Measurements from ENCODE around the gene GIPC1.
"Not testable (repeated sequence)": the region's sequence is repeated elsewhere in the genome, so short reads cannot be mapped to it uniquely, and the experiment has no call there.

GIPC1 gene

DNA sequence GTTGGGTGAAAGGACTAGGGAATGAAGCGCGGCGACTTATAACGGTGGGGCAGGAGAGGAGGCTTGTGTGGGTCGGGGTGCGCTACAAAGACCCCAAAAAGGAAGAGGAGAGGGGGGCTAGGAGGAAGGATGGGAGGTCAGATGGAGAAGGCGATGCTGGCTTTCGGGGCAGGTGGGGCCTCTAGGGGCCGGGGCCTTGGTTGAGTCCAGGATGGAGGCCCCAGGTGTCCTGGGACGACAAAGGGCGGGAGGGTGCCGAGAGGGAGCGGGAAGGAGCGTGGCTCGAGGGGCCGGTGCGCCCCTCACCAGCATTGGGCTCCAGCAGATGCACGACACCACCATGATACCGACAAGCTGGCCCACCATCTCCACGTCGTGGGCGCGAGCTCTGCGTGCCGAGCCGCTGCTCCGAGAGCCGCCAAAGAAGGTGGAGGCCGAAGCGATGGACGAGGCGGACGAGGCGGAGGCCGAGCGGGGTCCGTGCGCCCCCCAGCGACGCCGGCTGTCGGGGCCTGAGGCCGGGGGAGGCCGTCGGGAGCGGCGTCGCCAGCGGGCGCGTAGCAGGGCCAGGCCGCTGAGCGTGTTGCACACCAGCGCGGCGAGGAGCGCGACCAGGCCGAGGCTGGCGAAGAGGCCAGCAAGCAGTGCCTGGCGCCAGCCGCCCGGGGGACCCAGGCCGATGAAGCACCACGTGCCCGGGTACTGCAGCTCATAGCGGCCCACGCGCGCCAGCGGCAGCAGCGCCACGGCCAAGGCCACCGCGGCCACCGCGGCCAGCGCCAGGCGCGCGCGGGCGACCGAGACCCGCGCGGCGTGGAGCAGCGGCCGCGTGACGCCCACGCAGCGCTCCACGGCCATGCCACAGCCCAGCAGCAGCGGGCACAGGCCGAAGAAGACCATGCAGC lies 22.6 kb downstream of the GIPC1 start:
- H3K4me3 ChIP-seq (ENCODE audit: low read length), result peak overlapping the region; percentile 70; the same call in 1 of the 2 replicates
- H3K9me3 ChIP-seq (ENCODE audit: insufficient read depth, low read depth, low read length), result no peaks in the 10 kb centered on the region
- H3K27ac ChIP-seq (ENCODE audit: low read length), result no peak overlapping the region
- no peaks in the 10 kb centered on the region; the same call in 1 of the 2 replicates for H3K27me3 ChIP-seq (ENCODE audit: insufficient read depth, low read length)
- peaks cover 11% of the 10 kb centered on the region for H3K36me3 ChIP-seq (ENCODE audit: insufficient read depth, low read depth, low read length)
- peaks cover 5% of the 10 kb centered on the region for H3K4me1 ChIP-seq (ENCODE audit: insufficient read depth, low read length)
- H3K9ac ChIP-seq (ENCODE audit: low read depth, low read length), result no peak overlapping the region

DNA sequence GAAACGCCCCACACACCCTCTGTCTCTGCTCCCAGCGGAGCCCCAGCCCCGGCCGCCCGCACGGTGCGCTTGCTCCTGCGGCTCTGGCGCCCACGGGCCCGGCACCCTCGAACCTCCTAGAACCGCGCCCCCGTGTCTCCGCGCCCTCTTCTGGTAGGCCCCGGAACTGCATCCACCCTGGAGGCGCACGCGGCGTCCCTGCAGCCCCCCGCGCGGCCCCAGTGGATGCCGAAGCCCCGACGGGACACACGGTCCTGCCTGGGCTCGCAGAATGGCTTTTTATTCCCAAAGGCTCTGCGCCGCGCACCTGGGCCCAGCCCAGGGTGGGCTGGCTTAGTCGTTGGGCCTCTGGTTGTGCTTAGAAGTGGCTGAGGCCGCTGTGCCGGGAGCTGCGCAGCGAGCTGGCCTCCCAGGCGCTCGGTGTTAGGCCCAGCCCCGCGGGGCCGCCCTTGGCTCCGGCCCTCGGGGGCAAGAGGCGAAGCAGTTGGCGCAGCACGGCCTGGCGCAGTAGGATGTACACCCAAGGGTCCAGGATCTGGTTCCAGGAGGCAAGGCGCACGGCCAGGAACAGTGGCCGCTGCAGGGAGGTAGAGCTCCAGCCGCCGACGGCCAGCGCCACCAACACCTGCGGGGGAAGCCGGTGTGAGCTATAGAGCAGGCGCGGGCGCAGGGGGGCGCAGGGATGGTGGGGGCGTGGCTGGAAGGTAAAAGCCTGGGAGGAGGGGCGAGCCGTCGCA lies 23.6 kb downstream of the GIPC1 start:
- H3K9ac ChIP-seq (ENCODE audit: low read depth, low read length), result peak overlapping the region; percentile 80

GRCh38 chr19:14471436-14472187 lies 24.3 kb downstream of the GIPC1 start:
- H3K9me3 ChIP-seq (ENCODE audit: insufficient read depth, low read depth, low read length), result no peaks in the 10 kb centered on the region
- no peak overlapping the region for H3K27ac ChIP-seq (ENCODE audit: low read length)
- peaks cover 5% of the 10 kb centered on the region for H3K4me1 ChIP-seq (ENCODE audit: insufficient read depth, low read length)
- H3K27me3 ChIP-seq (ENCODE audit: insufficient read depth, low read length), result no peaks in the 10 kb centered on the region; the same call in 1 of the 2 replicates
- H3K9ac ChIP-seq (ENCODE audit: low read depth, low read length), result no peak overlapping the region
- no peak overlapping the region for H3K4me3 ChIP-seq (ENCODE audit: low read length)
- H3K36me3 ChIP-seq (ENCODE audit: insufficient read depth, low read depth, low read length), result peaks cover 14% of the 10 kb centered on the region

More for the DNA sequence above, 23.6 kb downstream of the GIPC1 start:
- no peaks in the 10 kb centered on the region; the same call in 1 of the 2 replicates for H3K27me3 ChIP-seq (ENCODE audit: insufficient read depth, low read length)
- H3K27ac ChIP-seq (ENCODE audit: low read length), result no peak overlapping the region
- peak overlapping the region; percentile 70 for H3K4me3 ChIP-seq (ENCODE audit: low read length)
- peaks cover 5% of the 10 kb centered on the region for H3K4me1 ChIP-seq (ENCODE audit: insufficient read depth, low read length)
- H3K9me3 ChIP-seq (ENCODE audit: insufficient read depth, low read depth, low read length), result no peaks in the 10 kb centered on the region
- H3K36me3 ChIP-seq (ENCODE audit: insufficient read depth, low read depth, low read length), result peaks cover 14% of the 10 kb centered on the region

DNA sequence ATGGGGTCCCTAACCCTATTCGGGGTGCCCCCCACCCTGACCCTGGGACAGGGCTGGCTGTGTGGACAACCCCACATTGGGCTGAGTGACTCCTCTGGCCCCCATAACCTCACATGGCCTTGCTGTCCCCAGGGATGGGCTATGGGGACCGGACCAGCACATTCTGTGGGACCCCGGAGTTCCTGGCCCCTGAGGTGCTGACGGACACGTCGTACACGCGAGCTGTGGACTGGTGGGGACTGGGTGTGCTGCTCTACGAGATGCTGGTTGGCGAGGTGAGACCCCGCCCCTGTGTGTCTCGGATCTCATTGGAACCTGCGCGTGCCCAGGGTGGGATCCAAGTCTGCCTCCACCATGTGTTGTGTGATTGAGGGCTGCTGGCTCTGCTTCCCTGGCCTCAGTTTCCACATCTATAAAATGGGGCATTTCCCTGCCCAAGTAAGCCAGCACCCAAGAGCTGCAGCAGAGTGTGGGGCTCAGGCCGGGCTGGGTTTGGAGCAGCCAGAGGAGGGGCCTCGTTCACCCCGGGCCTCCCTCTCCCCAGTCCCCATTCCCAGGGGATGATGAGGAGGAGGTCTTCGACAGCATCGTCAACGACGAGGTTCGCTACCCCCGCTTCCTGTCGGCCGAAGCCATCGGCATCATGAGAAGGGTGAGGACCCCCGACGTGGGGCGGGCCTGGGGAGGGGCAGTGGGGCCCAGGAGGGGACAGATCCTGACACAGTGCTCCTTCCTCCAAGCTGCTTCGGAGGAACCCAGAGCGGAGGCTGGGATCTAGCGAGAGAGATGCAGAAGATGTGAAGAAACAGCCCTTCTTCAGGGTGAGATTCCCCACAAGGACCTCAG lies 25.7 kb downstream of the GIPC1 start:
- Histone ChIP-seq H3K27ac (ENCODE audit: low read length) (no peak overlapping the region), H3K4me3 (ENCODE audit: low read length) (no peak overlapping the region), H3K27me3 (ENCODE audit: insufficient read depth, low read length) (no peaks in the 10 kb centered on the region; the same call in 1 of the 2 replicates), H3K36me3 (ENCODE audit: insufficient read depth, low read depth, low read length) (peaks cover 21% of the 10 kb centered on the region), H3K4me1 (ENCODE audit: insufficient read depth, low read length) (no peaks in the 10 kb centered on the region; the same call in none of the 2 replicates), H3K9me3 (ENCODE audit: insufficient read depth, low read depth, low read length) (no peaks in the 10 kb centered on the region), H3K9ac (ENCODE audit: low read depth, low read length) (no peak overlapping the region)

GRCh38 chr19:14467816-14468215 lies 28.1 kb downstream of the GIPC1 start:
- no peak overlapping the region for H3K4me3 ChIP-seq (ENCODE audit: low read length)
- H3K4me1 ChIP-seq (ENCODE audit: insufficient read depth, low read length), result no peaks in the 10 kb centered on the region
- no peak overlapping the region for H3K27ac ChIP-seq (ENCODE audit: low read length)
- H3K27me3 ChIP-seq (ENCODE audit: insufficient read depth, low read length), result no peaks in the 10 kb centered on the region; the same call in 1 of the 2 replicates
- no peaks in the 10 kb centered on the region for H3K9me3 ChIP-seq (ENCODE audit: insufficient read depth, low read depth, low read length)
- peaks cover 42% of the 10 kb centered on the region for H3K36me3 ChIP-seq (ENCODE audit: insufficient read depth, low read depth, low read length)
- H3K9ac ChIP-seq (ENCODE audit: low read depth, low read length), result no peak overlapping the region

- H3K9me3 ChIP-seq (ENCODE audit: insufficient read depth, low read depth, low read length), result no peaks in the 10 kb centered on the region
- H3K27me3 ChIP-seq (ENCODE audit: insufficient read depth, low read length), result no peaks in the 10 kb centered on the region
- no peaks in the 10 kb centered on the region for H3K4me1 ChIP-seq (ENCODE audit: insufficient read depth, low read length)
- no peak overlapping the region for H3K27ac ChIP-seq (ENCODE audit: low read length)
- H3K9ac ChIP-seq (ENCODE audit: low read depth, low read length), result no peak overlapping the region
- H3K36me3 ChIP-seq (ENCODE audit: insufficient read depth, low read depth, low read length), result peaks cover 42% of the 10 kb centered on the region
- H3K4me3 ChIP-seq (ENCODE audit: low read length), result no peak overlapping the region
Measured at GRCh38 chr19:14467391-14467790, 28.5 kb downstream of the GIPC1 start.

DNA sequence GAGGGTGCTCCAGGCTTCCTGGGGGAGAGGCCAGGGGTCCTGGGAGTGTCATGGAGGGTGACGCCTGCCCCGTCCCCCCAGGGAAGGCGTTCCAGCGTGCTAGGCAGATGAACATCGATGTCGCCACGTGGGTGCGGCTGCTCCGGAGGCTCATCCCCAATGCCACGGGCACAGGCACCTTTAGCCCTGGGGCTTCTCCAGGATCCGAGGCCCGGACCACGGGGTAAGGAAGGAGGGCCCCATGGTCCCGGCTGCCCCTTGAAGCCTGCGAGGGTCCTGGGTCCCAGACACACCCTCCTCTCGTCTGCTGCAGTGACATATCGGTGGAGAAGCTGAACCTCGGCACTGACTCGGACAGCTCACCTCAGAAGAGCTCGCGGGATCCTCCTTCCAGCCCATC lies 32.2 kb downstream of the GIPC1 start:
- H3K9ac ChIP-seq (ENCODE audit: low read depth, low read length), result no peak overlapping the region
- peaks cover 48% of the 10 kb centered on the region for H3K36me3 ChIP-seq (ENCODE audit: insufficient read depth, low read depth, low read length)

DNA sequence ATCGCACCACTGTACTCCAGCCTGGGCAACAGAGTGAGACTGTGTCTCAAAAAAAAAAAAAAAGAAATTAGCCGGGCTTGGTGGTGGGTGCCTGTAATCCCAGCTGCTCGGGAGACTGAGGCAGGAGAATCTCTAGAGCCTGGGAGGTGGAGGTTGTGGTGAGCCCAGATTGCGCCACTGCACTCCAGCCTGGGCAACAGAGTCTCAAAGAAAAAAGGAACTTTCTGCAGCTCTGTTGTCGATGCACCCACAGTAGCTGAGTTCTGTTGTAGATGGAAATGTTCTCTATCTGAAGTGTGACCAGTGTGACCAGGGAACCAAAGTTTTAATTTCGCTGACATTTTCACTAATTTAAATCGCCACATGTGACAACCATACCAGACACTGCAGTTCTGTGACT lies 33.5 kb downstream of the GIPC1 start:
- not testable (repeated sequence) for H3K9ac ChIP-seq (ENCODE audit: low read depth, low read length); H3K27me3 ChIP-seq (ENCODE audit: insufficient read depth, low read length); H3K4me3 ChIP-seq (ENCODE audit: low read length); H3K27ac ChIP-seq (ENCODE audit: low read length); H3K9me3 ChIP-seq (ENCODE audit: insufficient read depth, low read depth, low read length); H3K4me1 ChIP-seq (ENCODE audit: insufficient read depth, low read length)
- H3K36me3 ChIP-seq (ENCODE audit: insufficient read depth, low read depth, low read length), result peaks cover 47% of the 10 kb centered on the region

More for the DNA sequence above, 32.2 kb downstream of the GIPC1 start:
- Histone ChIP-seq H3K27me3 (ENCODE audit: insufficient read depth, low read length) (no peaks in the 10 kb centered on the region), H3K9me3 (ENCODE audit: insufficient read depth, low read depth, low read length) (no peaks in the 10 kb centered on the region), H3K4me3 (ENCODE audit: low read length) (no peak overlapping the region), H3K4me1 (ENCODE audit: insufficient read depth, low read length) (no peaks in the 10 kb centered on the region), H3K27ac (ENCODE audit: low read length) (no peak overlapping the region)

DNA sequence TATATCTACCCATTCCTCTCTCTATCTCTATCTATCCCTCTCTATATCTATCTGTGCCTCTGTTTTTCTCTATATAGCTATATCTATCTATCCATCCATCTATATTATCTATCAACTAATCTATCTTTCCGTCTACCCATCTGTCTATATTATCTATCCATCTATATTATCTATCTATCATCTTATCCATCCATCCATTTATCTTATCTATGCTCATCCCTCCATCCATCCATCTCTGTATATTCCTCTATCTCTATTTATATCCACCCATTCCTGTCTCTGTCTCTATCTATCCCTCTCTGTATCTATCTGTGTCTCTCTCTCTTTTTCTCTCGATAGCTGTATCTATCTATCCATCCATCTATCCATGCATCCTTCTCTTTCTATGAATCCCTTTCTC lies 35.0 kb downstream of the GIPC1 start:
- Histone ChIP-seq H3K4me1 (ENCODE audit: insufficient read depth, low read length) (no peaks in the 10 kb centered on the region), H3K9me3 (ENCODE audit: insufficient read depth, low read depth, low read length) (no peaks in the 10 kb centered on the region), H3K27ac (ENCODE audit: low read length) (no peak overlapping the region), H3K36me3 (ENCODE audit: insufficient read depth, low read depth, low read length) (peaks cover 45% of the 10 kb centered on the region), H3K9ac (ENCODE audit: low read depth, low read length) (no peak overlapping the region), H3K4me3 (ENCODE audit: low read length) (no peak overlapping the region), H3K27me3 (ENCODE audit: insufficient read depth, low read length) (no peaks in the 10 kb centered on the region)

GRCh38 chr19:14459703-14460102 lies 36.2 kb downstream of the GIPC1 start:
- Histone ChIP-seq H3K9ac (ENCODE audit: low read depth, low read length) (no peak overlapping the region), H3K36me3 (ENCODE audit: insufficient read depth, low read depth, low read length) (peaks cover 41% of the 10 kb centered on the region)

GRCh38 chr19:14452303-14452702 lies 43.6 kb downstream of the GIPC1 start:
- not testable (repeated sequence) for H3K27ac ChIP-seq (ENCODE audit: low read length); H3K4me3 ChIP-seq (ENCODE audit: low read length); H3K4me1 ChIP-seq (ENCODE audit: insufficient read depth, low read length); H3K27me3 ChIP-seq (ENCODE audit: insufficient read depth, low read length); H3K9ac ChIP-seq (ENCODE audit: low read depth, low read length); H3K9me3 ChIP-seq (ENCODE audit: insufficient read depth, low read depth, low read length)
- peaks cover 49% of the 10 kb centered on the region for H3K36me3 ChIP-seq (ENCODE audit: insufficient read depth, low read depth, low read length)

More at GRCh38 chr19:14459703-14460102, 36.2 kb downstream of the GIPC1 start:
- Histone ChIP-seq H3K9me3 (ENCODE audit: insufficient read depth, low read depth, low read length) (no peaks in the 10 kb centered on the region), H3K4me3 (ENCODE audit: low read length) (no peak overlapping the region), H3K4me1 (ENCODE audit: insufficient read depth, low read length) (no peaks in the 10 kb centered on the region), H3K27me3 (ENCODE audit: insufficient read depth, low read length) (no peaks in the 10 kb centered on the region), H3K27ac (ENCODE audit: low read length) (no peak overlapping the region)

Data from iPS-20b (cell line).